Stimulated activated CD8-positive, alpha-beta memory T cell treated with anti-CD3 and anti-CD28 coated beads, Interleukin-7, amount 100 ng/mL, for 48 hours (primary cell): Measurements from ENCODE around the gene MYO5A.
"Not testable (repeated sequence)": the region's sequence is repeated elsewhere in the genome, so short reads cannot be mapped to it uniquely, and the experiment has no call there.

ENCODE experiments used
- DNase-seq, 2 donors: peaks; one replicate each; pipeline ENCODE4 v3.0.0-alpha.2; 2020; ENCODE audit warnings: low read depth in 1 of 2; ENCODE audit errors: extremely low read depth in 1 of 2

Gene MYO5A

DNA sequence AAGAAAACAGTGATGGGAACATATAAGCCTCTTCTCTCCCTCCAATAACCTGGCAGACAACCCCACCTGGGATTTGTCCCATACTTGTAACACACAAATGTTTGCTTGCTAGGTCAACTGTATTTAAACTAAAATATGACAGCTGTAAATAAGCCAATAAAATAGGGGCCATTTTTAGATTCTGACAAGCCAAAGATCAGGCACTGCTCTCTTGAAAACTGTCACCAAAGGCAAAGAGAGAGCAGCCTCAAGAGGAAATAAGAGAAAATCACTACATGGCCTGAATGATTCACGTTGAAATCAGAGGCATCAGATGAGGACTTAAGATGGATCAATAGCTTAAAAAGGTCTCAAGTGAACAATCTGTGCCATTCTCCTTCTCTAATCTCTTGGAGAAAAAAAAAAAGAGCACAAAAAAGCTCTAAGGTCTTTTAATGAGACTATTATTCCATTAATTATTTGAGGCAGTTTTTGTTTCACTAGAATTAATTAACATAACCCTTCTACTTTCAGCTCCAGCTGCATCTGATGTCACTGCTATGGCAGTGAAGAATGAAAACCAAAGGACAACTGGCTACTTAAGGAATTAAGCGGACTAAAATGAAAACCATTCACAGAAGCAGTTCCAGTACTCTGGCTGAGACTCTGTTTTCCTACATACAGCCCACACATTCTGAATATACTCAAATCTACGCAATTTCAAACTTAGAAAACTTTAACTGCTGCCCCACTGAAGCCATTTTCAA, 19.0 kb downstream of the MYO5A start:
- DNase-seq: no peak

DNA sequence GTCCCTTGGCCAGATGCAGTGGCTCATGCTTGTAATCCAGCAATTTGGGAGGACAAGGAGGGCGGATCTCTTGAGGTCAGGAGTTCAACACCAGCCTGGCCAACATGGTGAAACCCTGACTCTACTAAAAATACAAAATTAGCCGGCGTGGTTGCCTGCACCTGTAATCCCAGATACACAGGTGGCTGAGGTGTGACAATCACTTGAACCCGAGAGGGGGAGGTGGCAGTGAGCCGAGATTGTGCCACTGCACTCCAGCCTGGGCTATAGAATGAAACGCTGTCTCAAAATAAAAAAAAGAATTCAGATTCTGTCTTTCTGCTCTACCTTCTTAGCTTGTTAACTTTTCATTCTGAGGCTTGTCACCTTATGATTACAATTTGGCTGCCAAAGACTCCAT, 22.1 kb downstream of the MYO5A start:
- DNase-seq: no peak

DNA sequence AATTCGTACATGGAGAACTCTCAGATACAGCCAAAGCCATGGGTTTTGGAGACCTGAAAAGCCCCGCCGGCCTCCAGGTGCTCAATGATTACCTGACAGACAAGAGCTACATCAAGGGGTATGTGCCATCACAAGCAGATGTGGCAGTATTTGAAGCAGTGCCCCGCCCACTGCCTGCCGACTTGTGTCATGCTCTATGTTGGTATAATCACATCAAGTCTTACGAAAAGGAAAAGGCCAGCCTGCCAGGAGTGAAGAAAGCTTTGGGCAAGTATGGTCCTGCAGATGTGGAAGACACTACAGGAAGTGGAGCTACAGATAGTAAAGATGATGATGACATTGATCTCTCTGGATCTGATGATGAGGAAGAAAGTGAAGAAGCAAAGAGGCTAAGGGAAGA, 23.5 kb downstream of the MYO5A start:
- no peak for DNase-seq

DNA sequence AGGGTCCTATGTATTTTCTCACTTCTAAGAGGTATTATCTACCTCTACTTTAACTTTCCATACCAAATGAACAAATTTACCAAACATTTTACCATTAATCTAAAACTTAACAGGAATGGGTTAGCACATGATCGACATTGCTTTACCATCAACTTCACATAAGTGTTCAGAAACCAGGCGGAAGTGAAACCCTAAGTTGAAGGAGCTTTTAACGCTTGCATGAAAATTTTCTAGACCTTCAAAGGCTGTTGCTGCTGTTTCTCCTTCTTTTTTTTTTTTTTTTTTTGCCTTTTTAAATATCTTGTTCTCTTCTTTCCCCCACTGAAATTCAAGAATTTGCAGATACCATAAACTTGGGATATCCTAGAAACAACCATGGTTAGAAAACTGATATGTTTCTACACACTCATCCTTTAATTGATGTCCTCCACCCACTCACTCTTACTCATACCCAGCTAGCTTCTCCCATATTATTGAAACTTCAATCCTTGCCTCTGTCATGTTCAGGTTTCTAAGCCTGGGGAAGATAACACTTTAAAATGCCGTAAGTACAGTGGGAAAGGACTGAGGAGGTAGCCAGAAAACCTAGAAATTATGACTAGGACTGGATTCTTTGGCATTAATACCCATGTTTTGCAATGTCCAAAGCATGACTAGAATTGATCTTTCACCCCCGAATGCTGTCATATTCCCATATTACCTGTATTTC, 24.7 kb downstream of the MYO5A start:
- DNase-seq: no peak

DNA sequence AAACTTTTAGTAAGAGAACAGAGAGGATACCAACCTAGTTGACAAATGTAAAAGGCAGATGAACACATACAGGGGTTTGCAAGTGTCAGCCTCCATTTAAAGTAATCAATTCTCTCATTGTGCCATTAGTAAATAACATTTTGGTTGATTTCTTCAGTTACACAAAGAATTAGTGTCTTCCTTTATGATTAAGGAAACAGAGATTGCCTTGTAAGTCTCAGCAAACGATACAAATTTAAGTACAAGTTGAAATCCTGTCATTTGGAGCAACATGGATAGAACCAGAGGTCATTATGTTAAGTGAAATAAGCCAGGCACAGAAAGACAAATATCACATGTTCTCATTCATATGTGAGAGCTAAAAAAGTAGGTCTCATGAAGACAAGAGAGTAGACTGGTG, 26.1 kb downstream of the MYO5A start:
- DNase-seq: no peak

DNA sequence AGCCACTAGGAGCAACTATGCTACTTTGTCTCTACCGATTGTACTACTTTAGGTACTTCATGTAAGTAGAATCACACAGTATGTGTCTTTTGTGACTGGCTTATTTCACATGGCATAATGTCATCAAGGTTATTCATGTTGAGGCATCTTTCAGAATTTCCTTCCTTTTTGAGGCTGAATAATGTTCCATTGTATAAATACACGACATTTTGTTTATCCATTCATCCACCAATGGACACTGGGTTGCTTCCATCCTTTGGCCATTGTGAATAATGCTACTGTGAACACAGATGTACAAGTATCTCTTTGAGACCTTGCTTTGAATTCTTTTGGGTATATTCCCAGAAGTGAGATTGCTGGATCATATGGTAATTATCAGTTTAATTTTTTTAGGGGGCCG, 29.2 kb downstream of the MYO5A start:
- DNase-seq: no peak

DNA sequence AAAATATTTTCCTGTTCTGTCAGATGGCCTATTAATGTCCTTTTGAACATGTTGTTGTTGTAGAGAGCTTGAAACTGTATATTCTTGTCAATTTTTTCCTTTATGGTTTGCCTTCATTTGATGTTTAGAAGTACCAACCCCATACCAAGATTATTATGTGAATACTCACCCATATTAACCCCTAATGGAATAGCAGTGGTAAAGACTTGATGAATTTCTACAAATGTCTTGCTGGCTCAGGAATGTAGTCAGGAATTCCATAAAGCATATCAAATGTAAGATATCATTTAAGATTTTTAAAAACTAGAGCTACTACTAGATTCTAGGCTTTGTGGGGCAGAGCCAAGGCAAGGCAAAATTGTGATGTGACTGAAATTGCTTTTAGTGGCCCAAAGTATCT, 30.0 kb downstream of the MYO5A start:
- no peak for DNase-seq

DNA sequence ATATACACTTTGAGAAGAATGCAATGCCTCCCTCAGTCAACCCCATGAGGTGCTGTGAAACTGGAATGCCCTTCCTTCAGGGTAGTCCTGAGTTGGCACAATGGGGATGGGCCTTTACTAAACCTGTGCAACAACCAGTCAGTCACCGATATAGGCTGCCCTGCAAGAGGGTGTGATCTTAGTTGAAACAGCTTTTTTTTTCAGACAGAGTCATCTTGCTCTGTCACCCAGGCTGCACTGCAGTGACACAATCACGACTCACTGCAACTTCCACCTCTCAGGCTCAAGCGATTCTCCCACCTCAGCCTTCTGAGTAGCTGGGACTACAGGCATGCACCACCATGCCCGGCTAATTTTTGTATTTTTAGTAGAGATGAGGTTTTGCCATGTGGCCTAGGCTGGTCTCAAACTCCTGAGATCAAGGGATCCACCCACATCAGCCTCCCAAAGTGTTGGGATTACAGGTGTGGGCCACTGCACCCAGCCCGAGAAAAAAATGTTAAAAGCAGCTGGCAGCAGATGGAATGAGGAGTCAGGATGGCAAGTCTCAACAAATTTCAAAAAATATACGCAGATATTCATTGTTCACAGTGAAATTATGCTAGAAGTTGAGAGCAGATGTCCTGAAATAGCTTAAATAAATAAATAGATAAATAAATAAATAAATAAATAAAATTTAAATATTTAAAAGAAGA, 31.8 kb downstream of the MYO5A start:
- DNase-seq: peak; percentile 19 to 64

DNA sequence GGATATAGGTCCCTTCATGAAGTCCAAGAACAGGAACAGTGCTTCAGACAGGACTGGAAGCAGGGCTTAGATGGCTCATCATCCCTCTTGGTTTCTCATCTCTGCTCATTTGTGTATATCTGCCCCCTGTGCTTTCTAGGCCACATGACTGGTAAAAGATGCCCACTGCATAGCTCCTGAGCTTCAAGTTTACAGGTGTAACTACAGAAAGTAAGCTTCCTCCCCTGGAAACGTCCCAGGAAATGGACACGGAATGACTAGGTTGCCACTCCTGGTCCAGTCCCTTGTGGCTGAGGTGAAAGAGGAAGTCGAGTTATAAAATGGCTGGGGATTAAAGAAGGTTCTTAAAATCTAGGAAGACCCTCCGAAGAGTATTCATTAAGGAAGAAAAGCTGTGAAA, 32.5 kb downstream of the MYO5A start:
- DNase-seq: no peak

DNA sequence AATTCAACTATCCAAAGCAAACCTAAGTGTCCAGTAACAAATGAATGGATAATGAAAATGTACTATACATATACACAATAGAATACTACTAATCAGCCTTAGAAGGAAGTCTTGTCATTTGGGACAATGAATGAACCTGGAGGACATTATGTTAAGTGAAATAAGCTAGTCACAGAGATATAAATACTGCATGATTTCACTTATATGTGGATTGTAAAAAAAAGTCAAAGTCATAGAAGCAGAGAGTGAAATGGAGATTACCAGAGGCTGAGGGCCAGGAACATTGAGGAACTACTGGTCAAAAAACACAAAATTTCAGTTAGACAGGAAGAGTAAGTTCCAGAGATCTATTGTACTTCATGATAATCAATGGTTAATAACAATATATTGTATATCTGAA, 33.6 kb downstream of the MYO5A start:
- no peak for DNase-seq

DNA sequence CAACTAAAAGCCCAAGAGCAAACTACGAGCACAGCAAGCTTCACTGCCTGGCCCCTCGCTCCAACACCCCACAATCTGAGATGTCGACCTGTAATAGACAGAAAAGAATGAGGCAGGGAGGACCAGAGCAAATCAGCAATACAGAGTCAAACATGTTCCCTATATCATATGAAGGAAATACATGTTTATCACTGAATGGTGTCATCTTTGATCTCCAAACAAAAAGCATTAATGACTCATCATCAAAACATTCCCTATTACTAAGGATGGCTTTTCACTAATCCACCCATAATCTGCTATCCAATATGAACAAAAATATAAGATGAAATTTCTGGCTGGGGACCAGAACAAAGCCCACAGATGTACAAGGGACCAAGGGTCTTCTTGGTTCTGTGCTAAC, 34.7 kb downstream of the MYO5A start:
- no peak for DNase-seq

DNA sequence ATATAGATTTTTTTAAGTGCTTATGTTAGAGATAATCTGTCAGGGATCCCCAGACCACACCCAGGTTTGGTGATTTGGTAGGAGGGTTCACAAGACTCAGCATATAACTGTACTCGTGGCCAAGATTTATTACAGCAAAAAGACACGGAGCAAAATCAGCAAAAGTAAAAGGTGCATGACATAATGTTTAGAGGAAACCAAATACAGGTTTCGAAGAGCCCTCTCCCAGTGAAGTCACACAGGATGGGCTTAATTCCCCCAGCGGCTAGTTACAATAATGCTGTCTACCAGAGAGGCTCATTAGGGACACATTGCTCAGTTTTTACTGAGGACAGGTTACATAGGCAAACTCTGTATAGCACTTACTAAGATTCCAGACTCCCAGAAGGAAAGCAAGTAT, 36.5 kb downstream of the MYO5A start:
- DNase-seq: no peak

DNA sequence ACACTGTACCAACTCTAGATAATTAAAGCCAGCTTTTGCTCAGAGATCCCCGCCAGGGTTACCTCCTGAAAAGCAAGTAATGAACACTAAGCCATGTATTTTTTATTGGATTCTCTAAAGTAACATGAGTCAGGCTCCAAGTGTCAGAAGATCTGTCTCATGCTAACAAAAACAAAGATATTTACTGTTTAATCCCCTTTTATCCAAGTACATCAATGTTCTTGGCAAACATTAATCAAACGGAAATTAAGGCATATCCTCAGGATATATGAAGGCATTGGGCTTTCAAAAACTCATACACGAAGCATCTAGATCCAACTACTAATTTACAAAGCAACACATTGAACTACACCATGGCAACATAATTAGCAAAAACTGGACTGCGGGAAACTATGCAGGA, 37.2 kb downstream of the MYO5A start:
- DNase-seq: no peak

DNA sequence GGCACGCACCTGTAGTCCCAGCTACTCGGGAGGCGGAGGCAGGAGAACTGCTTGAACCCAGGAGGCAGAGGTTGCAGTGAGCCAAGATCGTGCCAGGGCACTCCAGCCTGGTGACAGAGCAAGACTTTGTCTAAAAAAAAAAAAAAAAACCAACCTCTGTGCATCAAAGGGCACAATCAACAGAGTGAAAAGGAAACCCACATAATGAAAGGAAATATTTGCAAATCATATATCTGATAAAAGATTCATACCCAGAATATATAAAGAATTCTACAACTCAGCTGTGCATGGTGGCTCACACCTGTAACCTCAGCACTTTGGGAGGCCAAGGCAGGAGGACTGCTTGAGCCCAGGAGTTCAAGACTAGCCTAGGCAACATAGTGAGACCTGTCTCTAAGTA, 39.2 kb downstream of the MYO5A start:
- not testable (repeated sequence) for DNase-seq

DNA sequence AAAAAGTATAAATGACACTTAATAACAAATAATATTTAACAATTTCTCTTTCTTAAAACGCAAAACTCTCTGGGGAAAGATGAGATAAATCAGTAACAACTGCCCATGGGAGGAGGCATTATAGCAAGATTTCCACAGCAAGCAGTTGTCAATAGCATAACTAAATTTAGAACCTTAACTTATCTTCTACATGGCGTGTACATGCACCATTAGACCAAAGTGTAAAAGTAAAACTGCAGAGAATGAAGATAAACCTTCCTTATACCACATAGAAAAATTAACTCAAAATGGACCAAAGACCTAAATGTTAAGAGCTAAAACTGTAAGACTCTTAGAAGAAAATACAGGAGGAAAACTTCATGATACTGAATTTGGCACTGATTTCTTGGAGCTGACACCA, 39.9 kb downstream of the MYO5A start:
- no peak for DNase-seq

DNA sequence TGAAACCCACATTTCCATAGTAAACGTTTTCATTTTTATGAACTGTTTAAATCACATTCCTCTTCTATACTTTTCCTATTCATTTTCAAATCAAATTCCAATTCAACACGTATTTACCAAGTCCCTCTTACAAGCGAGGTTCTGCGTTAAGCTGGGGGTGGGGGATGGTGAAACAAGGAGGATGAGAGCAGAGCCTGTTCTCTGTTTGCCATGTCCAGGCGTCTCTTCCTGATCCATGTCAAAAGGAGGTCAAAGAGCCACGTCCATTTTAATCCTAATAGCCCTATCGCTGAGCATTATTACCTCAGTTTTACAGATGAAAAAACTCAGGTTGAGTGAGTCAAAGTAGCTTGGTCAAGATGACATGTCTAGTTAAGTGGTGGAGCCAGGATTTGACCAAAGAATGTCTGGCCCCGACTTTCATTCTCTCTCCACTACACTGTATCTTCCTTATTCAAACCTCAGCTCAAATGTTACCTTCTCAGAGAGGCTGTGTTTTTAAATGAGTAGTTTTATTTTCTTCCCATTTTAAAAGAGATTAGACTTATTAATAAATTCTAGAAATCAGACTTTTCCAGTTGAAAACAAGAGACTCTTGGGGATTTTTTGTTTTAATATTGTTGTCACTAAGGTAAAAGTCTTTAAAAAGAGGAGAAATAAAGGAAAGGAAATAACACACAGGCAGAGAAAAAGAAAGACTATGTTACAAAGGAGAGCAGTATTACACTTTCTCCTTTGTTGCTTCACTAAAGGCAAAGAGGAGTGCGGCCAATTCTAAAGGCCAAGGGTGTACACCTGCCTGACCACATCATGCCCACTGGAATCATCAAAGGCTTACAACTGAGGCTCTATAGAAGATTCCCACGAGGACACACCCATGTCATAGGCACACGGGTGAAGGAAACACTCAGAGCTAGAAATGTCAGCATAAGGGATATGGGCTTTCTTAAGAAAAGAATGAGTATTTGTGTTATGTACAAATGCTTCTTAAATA, 42.4 kb downstream of the MYO5A start:
- no peak for DNase-seq

DNA sequence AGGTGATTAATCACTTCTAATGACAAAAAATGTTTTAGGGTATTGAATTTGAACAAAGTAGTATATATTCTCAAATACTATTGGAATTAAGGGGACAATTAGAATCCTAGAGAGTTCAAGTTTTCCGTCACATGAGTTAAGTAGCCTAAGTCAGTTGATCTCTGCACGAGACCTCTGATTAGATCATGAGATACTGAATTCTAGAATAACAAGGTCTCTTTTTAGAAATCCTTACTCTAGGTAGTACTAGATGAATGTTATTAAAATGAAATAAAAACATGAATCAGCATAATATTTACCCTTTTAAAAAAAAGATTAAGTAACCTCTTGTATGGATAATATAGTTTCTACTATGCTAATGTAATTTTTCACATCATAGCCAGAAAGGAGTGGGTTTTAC, 43.4 kb downstream of the MYO5A start:
- no peak for DNase-seq

DNA sequence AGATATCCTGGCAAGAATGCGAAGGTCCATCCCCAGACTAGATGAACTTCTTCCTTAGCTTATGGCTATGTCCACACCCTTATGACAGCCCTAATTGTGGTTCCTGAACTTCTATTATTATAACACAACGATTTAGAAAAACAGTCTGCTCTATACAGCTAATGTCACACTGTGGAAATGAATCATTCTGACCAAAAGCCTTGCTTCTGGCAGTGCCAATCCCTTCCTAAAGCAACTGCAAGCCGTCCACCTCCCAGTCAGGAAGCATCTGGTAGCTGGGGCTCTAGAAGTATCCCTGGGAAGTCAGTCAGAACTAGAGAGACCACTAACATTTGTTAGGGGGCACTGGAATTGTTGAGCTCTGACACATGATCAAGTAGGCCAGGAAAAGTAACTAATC, 45.0 kb downstream of the MYO5A start:
- no peak for DNase-seq

DNA sequence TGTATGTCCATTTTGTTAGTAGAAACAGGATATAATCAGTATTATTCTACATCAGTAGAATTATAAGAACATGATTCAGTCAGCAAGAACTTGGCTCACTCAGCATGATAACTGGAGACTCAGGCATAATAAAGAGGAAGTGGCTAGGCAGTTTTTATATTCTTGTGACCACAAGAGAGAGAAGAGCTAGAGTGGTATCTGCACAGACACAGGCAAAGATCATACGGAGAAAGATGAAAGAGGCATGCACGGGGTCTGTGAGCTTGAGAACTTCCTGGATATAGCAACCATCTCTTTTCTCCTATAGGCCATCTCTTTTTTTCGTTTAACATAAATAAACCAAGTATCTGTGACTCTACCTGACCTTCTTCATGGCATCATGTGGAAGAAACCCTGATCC, 46.8 kb downstream of the MYO5A start:
- no peak for DNase-seq

DNA sequence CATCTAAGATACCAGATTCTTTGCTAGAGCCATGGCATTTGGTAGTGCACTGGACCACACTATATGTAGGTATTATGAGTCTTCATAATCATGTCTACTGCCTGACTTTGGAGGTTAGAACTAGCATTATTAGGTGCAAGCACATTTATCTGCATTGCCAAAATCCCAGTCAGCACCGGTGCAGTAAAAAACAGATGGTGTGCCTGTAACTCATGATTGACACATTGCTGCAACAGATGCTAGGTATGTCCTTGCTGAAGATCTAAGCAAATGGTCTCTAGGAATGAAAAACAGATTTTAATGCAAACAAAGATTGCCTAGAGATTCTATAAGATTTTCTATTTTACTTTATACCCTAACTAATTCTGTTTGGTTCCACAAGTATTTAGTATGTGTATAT, 47.7 kb downstream of the MYO5A start:
- DNase-seq: no peak

DNA sequence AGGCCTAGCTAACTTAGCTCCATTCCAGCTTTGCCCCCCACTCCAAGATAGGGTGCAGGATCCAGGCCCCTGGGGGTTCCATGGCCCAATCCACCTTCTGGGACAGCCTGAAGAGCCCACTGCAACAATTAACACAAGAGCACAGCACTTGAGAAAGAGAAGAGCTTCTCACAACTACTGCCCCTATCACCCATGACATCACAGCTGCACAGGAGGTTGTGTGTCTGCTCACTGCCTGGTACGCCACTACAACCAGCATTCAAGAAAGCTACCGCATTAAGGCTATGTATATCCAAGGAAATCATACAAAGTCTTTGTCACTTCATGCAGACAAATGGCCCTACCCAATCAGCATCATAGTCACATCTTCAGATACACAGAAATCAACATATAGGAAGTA, 62.0 kb downstream of the MYO5A start:
- DNase-seq: no peak
